Measurements from ENCODE around the gene CCDC88C. TPM values are rescaled to one million over a fixed set of nuclear protein-coding genes. Genes with fewer than 3 reads are reported as not detected.

Gene CCDC88C
- total RNA-seq, 4 donors from 2014 or later: 3.2 to 32.7 (median 11.0) TPM

GRCh38 chr14:91233936-91234790, 183.5 kb downstream of the CCDC88C start:
- Histone ChIP-seq H3K36me3 (no peaks in the 10 kb centered on the region), H3K4me3 (no peak overlapping the region), H3K27ac (no peak overlapping the region), H3K27me3 (no peaks in the 10 kb centered on the region), H3K9me3 (peaks cover 0 to 3% of the 10 kb centered on the region in 2 donors), H3K4me1 (no peaks in the 10 kb centered on the region)
- intact Hi-C loops (cut with DNase I; ENCODE audit: low total_unique reads): no loop called here
- no peak for DNase-seq
- TF ChIP-seq CTCF (IDR thresholded peaks at IDR 0.05): no peak
- no peak for TF ChIP-seq POLR2A (IDR thresholded peaks at IDR 0.05)

- Histone ChIP-seq H3K4me3 (no peak overlapping the region), H3K9me3 (peaks cover 0 to 3% of the 10 kb centered on the region in 2 donors), H3K27ac (no peak overlapping the region), H3K36me3 (no peaks in the 10 kb centered on the region), H3K4me1 (no peaks in the 10 kb centered on the region), H3K27me3 (no peaks in the 10 kb centered on the region)
- TF ChIP-seq POLR2A (IDR thresholded peaks at IDR 0.05) (no peak), CTCF (IDR thresholded peaks at IDR 0.05) (no peak)
- intact Hi-C loops (cut with DNase I; ENCODE audit: low total_unique reads): no loop called here
- no peak for DNase-seq
Observed at GRCh38 chr14:91232603-91233002, 185.0 kb downstream of the CCDC88C start.

GRCh38 chr14:91232052-91232451, 185.6 kb downstream of the CCDC88C start:
- Histone ChIP-seq H3K27me3 (no peaks in the 10 kb centered on the region), H3K9me3 (peaks cover 0 to 3% of the 10 kb centered on the region in 2 donors), H3K36me3 (no peaks in the 10 kb centered on the region), H3K4me3 (no peak overlapping the region), H3K27ac (no peak overlapping the region), H3K4me1 (no peaks in the 10 kb centered on the region)
- TF ChIP-seq CTCF (IDR thresholded peaks at IDR 0.05) (no peak), POLR2A (IDR thresholded peaks at IDR 0.05) (no peak)
- DNase-seq: no peak
- intact Hi-C loops (cut with DNase I; ENCODE audit: low total_unique reads): no loop called here

GRCh38 chr14:91231446-91231845, 186.2 kb downstream of the CCDC88C start:
- Histone ChIP-seq H3K27ac (no peak overlapping the region), H3K27me3 (no peaks in the 10 kb centered on the region), H3K4me3 (no peak overlapping the region), H3K9me3 (peaks cover 0 to 3% of the 10 kb centered on the region in 2 donors), H3K36me3 (no peaks in the 10 kb centered on the region), H3K4me1 (no peaks in the 10 kb centered on the region)
- no peak for TF ChIP-seq POLR2A (IDR thresholded peaks at IDR 0.05)
- no peak for TF ChIP-seq CTCF (IDR thresholded peaks at IDR 0.05)
- no peak for DNase-seq
- intact Hi-C loops (cut with DNase I; ENCODE audit: low total_unique reads): no loop called here

- Histone ChIP-seq H3K36me3 (no peaks in the 10 kb centered on the region), H3K4me3 (no peak overlapping the region), H3K9me3 (peaks cover 0 to 3% of the 10 kb centered on the region in 2 donors), H3K27ac (no peak overlapping the region), H3K27me3 (no peaks in the 10 kb centered on the region), H3K4me1 (no peaks in the 10 kb centered on the region)
- intact Hi-C loops (cut with DNase I; ENCODE audit: low total_unique reads): no loop called here
- no peak for DNase-seq
- no peak for TF ChIP-seq POLR2A (IDR thresholded peaks at IDR 0.05)
- TF ChIP-seq CTCF (IDR thresholded peaks at IDR 0.05): no peak
Observed at GRCh38 chr14:91230397-91231035, 187.1 kb downstream of the CCDC88C start.
